A204.1 (cell line): ENCODE data around the gene CUBN.
A peak's percentile ranks its signal among the peaks of the same experiment; 100 is the strongest.

Experiments
- FAIRE-seq: peaks from 2 replicates; lab custom pipeline; 2012; peaks lifted over from hg19 to GRCh38; lab: Jason Lieb, UNC

The CUBN gene

GRCh38 chr10:16950656-16951601 lies 178.7 kb downstream of the CUBN start:
- FAIRE-seq: peak; percentile 99

DNA sequence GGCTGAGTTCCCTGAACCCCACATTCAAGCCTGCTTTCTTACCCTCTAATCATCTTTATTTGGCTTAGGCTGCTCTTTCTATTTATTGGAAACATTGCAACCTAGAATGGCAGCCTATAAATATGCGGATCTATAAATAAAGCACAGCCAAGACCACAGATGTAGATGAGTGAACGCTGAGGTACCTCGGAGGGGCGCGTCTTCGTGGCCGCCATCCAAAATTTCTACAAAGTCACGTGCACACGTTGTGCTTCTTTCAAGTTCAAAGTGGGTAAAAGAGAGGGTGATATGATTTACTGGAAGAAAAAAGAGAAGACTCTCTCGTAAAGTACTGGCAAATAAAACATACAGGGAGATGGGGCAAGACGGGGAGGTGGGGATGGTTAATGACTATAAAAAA lies 179.8 kb downstream of the CUBN start:
- no peak for FAIRE-seq

- no peak for FAIRE-seq
These were observed 181.2 kb downstream of the CUBN start for GRCh38 chr10:16948361-16948760.

GRCh38 chr10:16947069-16947468 lies 182.5 kb downstream of the CUBN start:
- no peak for FAIRE-seq

GRCh38 chr10:16945593-16945992 lies 184.0 kb downstream of the CUBN start:
- peak; percentile 98 for FAIRE-seq

- FAIRE-seq: peak; percentile 89
These were observed 184.6 kb downstream of the CUBN start for GRCh38 chr10:16944986-16945385.

DNA sequence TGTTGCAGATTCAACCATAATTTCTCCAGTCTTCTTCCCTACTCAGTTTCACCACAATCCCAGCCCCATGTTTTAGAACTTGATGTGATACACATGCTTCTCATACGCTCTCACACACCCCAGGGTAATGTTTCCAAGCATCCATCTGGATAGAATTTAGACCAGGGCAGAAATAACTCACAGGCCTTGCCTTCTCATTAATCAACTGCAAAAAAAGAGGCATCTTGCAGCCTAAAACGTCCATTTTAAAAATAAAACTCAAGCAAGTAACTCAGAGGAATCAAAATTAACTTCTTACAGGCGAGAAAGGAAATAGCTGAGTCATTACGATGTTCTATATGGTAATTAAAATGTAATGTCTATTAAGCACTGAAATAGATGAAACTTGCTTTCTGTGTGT lies 185.2 kb downstream of the CUBN start:
- no peak for FAIRE-seq

- FAIRE-seq: peak; percentile 99
These were observed 186.0 kb downstream of the CUBN start for GRCh38 chr10:16943295-16944285.

DNA sequence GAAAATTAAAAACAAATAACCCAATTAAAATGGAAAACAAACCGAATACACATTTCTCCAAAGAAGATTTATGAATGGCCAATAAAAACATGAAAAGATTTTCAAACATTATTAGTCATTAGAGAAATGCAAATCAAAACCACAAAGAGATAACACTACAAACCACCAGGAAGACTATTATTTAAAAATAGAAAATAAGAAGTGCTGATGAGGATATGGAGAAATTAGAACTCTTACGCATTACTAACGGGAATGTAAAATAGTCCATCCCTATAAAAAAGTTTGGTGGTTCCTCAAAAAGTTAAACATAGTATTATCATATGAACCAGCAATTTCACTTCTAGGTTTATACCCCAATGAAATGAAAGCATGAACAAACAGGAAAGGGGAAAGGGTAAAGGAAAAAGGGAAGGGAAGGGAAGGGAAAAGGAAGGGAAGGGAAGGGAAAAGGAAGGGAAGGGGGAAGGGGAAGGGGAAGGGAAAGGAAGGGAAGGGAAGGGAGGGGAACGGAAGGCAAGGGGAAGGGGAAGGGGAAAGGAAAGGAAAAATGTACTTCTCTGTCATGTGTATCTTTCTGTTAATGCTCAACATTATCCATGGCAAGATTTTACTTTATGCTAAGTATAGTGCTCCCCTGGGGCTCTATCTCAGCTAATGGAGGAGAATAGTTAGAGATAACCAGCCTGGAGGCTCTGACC lies 187.1 kb downstream of the CUBN start:
- FAIRE-seq: peak; percentile 97

DNA sequence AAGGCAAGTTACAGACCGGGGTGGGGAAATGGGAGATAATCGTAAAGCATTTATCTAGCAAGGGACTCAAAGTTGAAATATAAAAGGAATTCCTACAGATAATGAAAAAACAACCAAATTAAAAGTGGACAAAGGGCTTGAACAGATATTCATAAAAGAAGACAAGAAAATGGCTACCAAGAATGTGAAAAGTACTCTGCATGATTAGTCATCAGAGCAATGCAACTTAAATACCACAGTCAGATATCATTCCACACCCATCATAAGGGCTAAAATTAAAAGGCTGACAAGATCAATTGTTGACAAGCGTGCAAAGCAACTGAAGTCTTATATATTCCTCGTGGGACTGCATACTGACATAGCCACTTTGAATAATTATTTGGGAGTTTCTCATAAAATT lies 187.7 kb downstream of the CUBN start:
- FAIRE-seq: no peak

DNA sequence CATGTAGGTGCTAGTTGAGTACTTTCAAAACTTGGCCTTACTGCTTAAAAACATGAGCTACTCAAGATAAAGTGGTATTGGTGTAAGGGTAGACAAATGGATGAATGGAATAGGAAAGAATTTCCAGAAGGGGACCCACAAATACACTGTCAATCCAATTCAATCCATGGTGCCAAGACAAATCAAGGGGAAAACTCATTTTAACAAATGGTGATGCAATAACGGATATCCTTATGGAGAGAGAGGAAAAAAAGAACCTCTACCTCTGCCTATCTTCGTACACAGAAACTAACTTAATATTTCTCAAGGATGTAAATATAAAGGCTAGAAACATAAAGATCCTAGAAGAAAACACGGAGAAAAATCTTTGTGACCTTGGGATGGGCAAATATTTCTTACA lies 188.5 kb downstream of the CUBN start:
- peak; percentile 53 for FAIRE-seq

DNA sequence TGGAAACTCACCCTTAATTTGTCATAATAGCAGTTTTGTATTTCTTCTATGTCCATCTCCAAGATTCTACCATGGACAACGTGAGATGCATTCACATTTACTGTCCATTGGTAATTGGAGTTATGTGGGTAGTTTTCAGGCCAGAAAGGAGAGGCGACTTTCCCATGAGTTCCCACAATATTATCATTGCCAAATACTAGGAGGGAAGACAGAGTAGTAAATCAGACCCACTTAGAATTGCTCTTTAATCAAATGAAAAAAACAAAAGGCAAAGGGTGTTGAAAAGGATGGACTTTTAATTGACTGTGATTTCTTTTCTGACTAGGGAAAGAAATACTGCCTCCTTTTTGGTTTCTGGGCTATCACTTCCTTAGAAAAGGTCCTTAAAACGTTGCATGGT lies 190.7 kb downstream of the CUBN start:
- FAIRE-seq: no peak

- no peak for FAIRE-seq
These were observed 195.2 kb downstream of the CUBN start for GRCh38 chr10:16934461-16934860.

DNA sequence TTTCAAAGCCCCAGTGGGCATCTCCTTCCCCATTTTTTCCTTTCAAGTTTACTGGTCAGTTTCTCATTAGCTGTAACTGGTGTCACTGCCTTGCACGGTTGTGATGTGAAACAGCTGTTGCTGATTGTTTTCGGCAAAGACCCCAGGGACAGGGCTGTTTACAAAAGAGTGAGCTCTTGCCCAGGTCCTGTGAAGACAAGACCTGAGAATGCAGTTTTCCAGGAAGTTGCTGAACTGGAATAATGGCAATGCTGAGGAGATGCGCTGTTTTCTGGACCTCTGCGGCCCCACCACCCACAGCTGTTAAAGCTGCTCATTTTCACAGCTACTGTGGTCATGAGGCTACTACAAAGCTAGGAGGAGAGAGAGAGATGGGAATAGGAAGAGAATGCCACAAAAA lies 195.8 kb downstream of the CUBN start:
- FAIRE-seq: no peak

DNA sequence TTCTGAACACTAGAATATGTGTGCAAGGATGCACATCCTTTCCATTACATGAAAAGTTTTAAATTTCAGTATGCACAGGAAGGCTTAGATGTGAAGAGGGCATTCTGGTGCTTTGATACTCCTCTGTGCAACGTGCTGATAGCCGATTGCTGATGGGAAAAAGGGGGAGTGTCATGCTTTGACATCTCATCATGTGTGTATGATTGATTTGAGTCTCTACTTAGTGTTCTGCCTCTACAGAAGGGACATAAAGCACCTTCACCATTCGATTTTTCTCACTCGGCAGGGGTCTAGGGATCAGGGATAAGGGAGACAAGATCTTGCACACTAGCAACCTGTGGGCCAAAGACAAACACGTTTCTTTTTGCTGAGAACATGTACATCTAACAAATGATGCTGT lies 197.7 kb downstream of the CUBN start:
- no peak for FAIRE-seq

GRCh38 chr10:16930540-16930939 lies 199.1 kb downstream of the CUBN start:
- no peak for FAIRE-seq

DNA sequence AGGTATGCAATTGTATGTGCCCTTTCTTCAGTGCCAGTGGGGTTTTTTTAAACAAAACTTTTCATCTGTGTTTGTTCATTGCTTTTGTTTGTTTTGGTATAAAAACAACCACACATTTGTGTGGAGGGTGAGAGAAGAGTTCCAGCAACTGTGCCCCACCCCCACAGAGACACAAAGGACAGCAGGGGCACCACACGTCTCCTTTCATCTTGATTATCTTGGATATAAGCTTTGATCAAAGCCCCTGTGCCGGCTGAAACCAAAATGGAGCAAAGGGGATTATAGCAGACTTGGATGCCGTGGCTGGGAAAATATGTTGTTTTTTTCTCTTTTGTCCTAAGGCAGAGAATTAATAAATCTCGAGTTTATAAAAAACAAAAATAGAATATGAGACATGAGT lies 200.5 kb downstream of the CUBN start:
- FAIRE-seq: no peak

GRCh38 chr10:16927546-16927945 lies 202.1 kb downstream of the CUBN start:
- no peak for FAIRE-seq

DNA sequence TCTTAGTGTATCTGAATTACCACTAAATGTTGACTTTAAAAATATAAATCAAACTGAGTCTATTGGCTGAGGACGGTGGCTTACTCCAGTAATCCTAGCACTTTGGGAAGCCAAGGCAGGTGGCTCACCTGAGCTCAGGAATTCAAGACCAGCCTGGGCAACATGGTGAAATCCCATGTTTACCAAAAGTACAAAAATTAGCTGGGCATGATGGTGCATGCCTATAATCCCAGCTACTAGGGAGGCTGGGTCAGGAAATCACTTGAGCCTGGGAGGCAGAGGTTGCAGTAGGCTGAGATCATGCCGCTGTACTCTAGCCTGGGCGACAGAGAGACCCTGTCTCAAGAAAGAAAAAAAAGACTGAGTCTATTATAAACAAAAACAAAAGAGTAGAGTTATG lies 205.9 kb downstream of the CUBN start:
- FAIRE-seq: no peak

DNA sequence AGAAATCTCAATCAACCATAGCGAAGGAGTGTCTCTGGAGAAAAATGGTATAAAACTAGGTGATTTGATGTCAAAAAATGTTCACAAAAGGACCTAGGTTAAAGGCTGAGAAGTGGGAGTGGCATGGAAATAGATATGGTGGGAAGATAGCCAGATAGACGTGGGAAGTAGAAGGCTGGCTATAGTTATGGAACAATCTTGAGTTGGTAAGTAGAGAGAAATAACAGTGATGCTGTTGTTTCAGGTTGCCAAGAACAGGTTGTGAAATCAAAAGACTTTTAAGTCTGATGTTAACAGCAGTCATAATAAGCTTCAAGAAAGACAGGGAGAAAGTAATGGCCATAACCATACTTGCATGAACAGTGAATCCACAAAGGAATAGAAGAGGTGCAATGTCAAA lies 206.3 kb downstream of the CUBN start:
- peak; percentile 69 for FAIRE-seq

- peak; percentile 100 for FAIRE-seq
These were observed 210.3 kb downstream of the CUBN start for GRCh38 chr10:16919121-16919982.
